ENCODE data around the gene CAVIN1.
"Not testable (repeated sequence)": the region's sequence is repeated elsewhere in the genome, so short reads cannot be mapped to it uniquely, and the experiment has no call there.

Gene CAVIN1

GRCh38 chr17:42372142-42372541, 50.9 kb downstream of the CAVIN1 start:
- DNase-seq = no peak

GRCh38 chr17:42368797-42369561, 54.1 kb downstream of the CAVIN1 start:
- peak; percentile 83 for DNase-seq

GRCh38 chr17:42368310-42368709, 54.7 kb downstream of the CAVIN1 start:
- DNase-seq = not testable (repeated sequence)

- not testable (repeated sequence) for DNase-seq
These were observed 56.7 kb downstream of the CAVIN1 start for GRCh38 chr17:42366176-42367023.

- peak; percentile 45 for DNase-seq
These were observed 57.9 kb downstream of the CAVIN1 start for GRCh38 chr17:42365136-42365535.

GRCh38 chr17:42363767-42364585, 59.1 kb downstream of the CAVIN1 start:
- peak; percentile 66 for DNase-seq

GRCh38 chr17:42363231-42363630, 59.8 kb downstream of the CAVIN1 start:
- no peak for DNase-seq

- peak; percentile 33 for DNase-seq
These were observed 60.7 kb downstream of the CAVIN1 start for GRCh38 chr17:42362245-42362961.

- DNase-seq = no peak
These were observed 61.3 kb downstream of the CAVIN1 start for GRCh38 chr17:42361781-42362186.

GRCh38 chr17:42360388-42360787, 62.7 kb downstream of the CAVIN1 start:
- DNase-seq = not testable (repeated sequence)

GRCh38 chr17:42359133-42359532, 63.9 kb downstream of the CAVIN1 start:
- DNase-seq = no peak

- DNase-seq = no peak
These were observed 64.6 kb downstream of the CAVIN1 start for GRCh38 chr17:42358434-42358833.

- no peak for DNase-seq
These were observed 67.9 kb downstream of the CAVIN1 start for GRCh38 chr17:42354956-42355843.

All from hematopoietic multipotent progenitor cell treated with erythropoietin and hydrocortisone succinate and interleukin-3 and kit ligand, for 8 days (in vitro differentiated cells).